ENCODE data around the gene CLIC5.

CLIC5 gene

DNA sequence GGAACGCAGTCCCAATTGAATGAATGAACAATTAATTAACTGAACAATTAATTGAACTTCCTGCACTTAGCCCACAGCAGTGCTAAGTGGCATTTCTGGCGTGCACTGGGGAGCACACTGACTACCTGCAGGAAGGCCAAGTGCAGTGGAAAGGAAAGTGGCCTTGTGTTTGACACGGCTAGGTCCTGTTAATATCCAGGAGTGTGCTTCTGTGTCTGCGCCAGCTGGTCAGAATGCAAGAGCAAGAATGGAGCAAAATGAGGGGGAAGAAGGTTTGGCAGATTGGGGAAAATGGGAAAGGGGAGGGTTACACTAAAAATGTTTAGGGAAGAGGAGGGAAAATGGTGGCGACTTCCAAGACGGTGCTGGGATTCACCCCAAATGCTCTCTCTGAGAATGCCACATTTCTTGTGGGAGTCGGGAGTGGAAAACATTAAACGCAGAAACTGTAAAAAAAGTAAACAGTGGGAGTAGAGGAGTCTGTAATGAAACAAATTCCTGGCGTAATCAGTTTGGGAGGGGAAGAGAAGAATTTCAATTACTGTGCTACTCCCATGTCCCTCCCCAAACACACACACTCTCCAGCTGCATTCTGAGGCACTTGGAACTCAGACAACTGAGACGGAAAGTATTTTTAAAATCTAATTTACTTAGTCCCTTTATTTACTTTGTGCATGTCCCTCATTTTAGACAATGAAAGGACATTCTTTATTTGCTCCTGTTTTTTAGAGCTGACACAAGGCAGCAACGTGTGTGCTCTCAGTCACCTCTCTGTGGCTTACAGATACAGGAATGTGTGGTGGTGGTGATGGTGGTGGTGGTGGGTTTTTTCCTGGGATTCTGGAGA lies 64.1 kb downstream of the CLIC5 start:
- no peak overlapping the region for H3K4me3 ChIP-seq (ENCODE audit: low read depth, low read length)
- no peak for DNase-seq (ENCODE audit: low read depth)
- TF ChIP-seq, protein P1, sequence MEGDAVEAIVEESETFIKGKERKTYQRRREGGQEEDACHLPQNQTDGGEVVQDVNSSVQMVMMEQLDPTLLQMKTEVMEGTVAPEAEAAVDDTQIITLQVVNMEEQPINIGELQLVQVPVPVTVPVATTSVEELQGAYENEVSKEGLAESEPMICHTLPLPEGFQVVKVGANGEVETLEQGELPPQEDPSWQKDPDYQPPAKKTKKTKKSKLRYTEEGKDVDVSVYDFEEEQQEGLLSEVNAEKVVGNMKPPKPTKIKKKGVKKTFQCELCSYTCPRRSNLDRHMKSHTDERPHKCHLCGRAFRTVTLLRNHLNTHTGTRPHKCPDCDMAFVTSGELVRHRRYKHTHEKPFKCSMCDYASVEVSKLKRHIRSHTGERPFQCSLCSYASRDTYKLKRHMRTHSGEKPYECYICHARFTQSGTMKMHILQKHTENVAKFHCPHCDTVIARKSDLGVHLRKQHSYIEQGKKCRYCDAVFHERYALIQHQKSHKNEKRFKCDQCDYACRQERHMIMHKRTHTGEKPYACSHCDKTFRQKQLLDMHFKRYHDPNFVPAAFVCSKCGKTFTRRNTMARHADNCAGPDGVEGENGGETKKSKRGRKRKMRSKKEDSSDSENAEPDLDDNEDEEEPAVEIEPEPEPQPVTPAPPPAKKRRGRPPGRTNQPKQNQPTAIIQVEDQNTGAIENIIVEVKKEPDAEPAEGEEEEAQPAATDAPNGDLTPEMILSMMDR (conservative IDR thresholded peaks at IDR 0.05; ENCODE audit: low read depth, low read length): no peak

DNA sequence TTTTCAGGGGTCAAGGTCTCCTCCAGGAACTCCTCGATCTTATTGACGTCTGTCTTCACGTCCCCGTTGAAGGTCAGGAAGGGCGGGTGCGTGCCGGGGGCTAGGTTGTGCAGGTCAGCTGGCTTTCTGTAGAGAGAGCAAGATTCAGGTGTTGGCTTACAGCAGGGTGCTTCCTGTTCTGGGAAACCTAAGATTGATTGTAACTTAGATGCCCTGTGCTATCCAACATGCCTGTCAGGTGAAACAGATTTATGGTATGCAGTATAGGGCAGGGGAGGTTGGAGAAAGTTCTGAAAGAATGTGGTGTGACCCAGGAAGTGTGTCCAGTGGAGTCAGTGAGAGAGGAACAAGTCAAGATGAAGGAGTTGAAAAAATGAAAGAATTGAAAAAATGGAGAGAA lies 66.4 kb downstream of the CLIC5 start:
- TF ChIP-seq, protein P1 (conservative IDR thresholded peaks at IDR 0.05; ENCODE audit: low read depth, low read length): no peak
- H3K4me3 ChIP-seq (ENCODE audit: low read depth, low read length): no peak overlapping the region
- peak; percentile 14 for DNase-seq (ENCODE audit: low read depth)

DNA sequence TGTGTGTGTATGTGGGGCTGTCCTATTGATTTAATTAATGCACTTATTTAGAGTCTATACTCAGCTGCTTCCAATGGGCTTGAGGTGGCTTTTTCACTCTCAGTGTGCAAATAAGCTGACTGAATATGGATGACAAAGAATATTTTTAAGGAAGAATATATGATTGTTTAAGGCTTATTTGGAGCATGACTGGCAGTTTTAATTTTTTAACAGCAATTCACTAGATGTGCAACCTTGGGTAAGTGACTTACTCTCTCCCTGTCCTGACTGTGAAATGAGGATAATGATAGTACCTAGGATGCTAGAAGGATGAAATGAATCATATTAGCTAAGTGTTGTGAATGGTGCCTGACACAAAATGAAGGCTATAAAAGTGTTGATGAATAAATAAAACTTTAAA lies 67.9 kb downstream of the CLIC5 start:
- TF ChIP-seq, protein P1 (conservative IDR thresholded peaks at IDR 0.05; ENCODE audit: low read depth, low read length): no peak
- no peak for DNase-seq (ENCODE audit: low read depth)
- no peak overlapping the region for H3K4me3 ChIP-seq (ENCODE audit: low read depth, low read length)

DNA sequence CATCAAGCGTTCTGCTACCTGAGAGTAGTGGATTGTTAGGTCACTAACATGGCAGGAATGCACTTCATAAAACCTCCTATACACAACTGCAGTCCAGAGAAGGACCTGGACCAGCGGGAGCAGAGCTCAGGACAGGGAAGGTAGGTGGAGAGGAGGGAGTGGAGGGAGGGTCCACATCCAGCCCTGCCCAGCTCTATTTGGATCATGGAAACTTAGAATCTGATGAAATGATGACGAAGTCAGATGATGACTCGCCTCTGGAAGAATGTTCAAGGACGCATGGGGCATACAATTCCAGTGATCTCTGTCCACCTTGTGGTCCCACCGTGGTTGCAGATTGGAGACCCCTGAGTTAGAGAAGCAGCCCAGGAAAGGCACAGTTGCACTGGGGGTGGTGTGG lies 68.8 kb downstream of the CLIC5 start:
- peak; percentile 73 for DNase-seq (ENCODE audit: low read depth)
- TF ChIP-seq, protein P1 (conservative IDR thresholded peaks at IDR 0.05; ENCODE audit: low read depth, low read length): no peak
- H3K4me3 ChIP-seq (ENCODE audit: low read depth, low read length): no peak overlapping the region

DNA sequence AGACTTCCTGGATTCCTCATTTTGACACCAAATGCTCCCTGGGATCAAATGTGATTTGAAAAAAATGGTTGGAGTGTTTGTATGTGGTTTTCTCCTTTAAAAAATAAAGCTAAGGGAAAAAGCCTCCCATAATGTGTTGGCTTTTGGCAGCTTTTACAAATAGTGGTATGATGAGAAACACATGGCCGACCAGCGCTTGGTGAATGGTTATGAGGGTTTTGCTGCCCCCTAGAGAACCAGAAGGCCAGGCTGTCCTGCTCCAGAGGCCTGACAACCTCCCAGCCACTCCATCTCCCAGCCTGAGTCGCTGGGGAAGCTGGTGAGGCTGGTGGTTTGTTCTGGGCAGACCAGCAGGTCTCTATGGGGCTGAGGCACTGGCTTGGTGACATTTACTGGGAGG lies 69.3 kb downstream of the CLIC5 start:
- TF ChIP-seq, protein P1 (conservative IDR thresholded peaks at IDR 0.05; ENCODE audit: low read depth, low read length): peak; percentile 72
- H3K4me3 ChIP-seq (ENCODE audit: low read depth, low read length): no peak overlapping the region
- peak; percentile 83 for DNase-seq (ENCODE audit: low read depth)

DNA sequence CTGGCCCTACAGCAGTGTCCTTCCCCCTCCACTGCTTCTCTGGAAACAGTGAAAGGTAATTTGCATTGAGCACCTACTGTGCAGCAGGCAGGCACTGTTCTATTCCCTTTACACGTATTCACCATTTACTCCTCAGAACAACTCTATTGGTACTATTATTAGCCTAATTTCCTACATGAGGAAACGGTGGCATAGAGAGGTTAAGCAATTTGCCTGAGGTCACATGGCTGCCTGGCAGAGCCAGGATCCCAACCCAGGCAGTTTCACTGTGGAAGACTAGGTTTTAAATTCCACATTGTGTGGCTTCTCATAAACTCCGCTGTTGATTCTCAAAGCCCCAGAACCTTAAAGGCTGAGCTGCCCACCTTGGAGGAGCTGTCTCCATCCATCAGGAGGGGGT lies 72.7 kb downstream of the CLIC5 start:
- DNase-seq (ENCODE audit: low read depth): no peak
- TF ChIP-seq, protein P1 (conservative IDR thresholded peaks at IDR 0.05; ENCODE audit: low read depth, low read length): no peak

DNA sequence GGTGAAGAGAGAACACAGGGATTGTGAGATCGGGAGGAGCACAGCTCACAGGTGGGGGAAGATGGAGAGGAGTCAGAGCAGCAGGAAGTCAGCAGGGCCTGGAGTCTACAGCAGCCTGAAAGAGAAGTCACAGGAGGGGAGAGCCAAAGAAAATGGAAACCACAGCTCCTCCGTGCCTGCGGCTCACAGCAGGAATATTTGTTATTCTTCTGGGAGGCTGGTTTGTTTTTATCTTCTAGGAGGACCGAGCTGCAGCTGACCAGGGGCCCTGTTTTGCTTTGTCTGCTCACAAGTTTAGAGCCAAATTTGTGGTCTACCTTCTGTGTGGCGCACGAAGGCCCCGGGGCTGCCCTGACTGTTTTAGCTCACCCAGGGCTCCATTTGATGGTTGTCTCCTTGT lies 81.8 kb downstream of the CLIC5 start:
- TF ChIP-seq, protein P1 (conservative IDR thresholded peaks at IDR 0.05; ENCODE audit: low read depth, low read length): no peak
- peak; percentile 82 for DNase-seq (ENCODE audit: low read depth)

More for the DNA sequence above, 72.7 kb downstream of the CLIC5 start:
- H3K4me3 ChIP-seq (ENCODE audit: low read depth, low read length): no peak overlapping the region

More for the DNA sequence above, 81.8 kb downstream of the CLIC5 start:
- H3K4me3 ChIP-seq (ENCODE audit: low read depth, low read length): no peak overlapping the region

Measured in choroid plexus epithelial cell (primary cell).